ENCODE data around the gene SOD2. TPM values are rescaled to one million over a fixed set of nuclear protein-coding genes. Genes with fewer than 3 reads are reported as not detected.

Gene SOD2
- total RNA-seq, 2 donors from 2014 or later, result 64.3 to 88.8 TPM

DNA sequence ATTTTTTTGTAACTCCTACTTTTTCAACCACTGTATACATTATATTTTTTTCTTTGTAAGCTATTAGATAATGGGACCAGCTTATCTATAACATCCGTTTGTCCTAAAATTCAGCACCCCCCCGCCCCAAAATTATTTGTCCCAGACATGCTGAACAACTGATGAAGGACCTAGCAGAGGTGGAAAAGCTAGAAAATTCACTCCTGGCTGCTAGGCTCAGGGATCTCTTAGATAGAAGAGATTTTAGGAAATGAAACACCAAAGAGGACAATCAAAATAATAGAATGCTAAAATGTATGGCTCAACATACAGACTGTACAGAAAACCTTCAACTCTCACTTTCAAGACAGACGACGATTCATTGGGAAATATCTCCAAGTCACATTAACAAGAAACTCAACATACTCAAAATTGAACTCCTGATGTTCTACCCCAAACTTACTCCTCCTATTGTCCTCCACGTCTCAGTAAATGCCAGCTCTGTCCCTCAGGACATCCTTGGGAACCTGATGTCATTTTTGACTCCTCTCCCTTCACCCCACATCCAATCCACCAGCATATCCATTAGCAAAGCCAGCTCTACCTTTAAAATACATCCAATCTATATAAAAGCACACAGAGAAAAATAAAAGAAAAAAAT, 4.7 kb downstream of the SOD2 start:
- no peak overlapping the region for H3K9ac ChIP-seq (ENCODE audit: extremely low read depth, low read length, poor library complexity, severe bottlenecking)
- H3K27ac ChIP-seq (ENCODE audit: low read depth, low read length), result no peak overlapping the region
- WGBS, 2 experiments (ENCODE audit: insufficient coverage in 1 of 2, insufficient read length in 1 of 2), result 95 to 100% methylated on average over 3 to 5 of the region's 5 CpGs
- Mint-ChIP-seq H3K4me1 (peaks cover 12% of the 10 kb centered on the region), H3K27me3 (ENCODE audit: insufficient read depth) (no peaks in the 10 kb centered on the region), H3K9me3 (no peaks in the 10 kb centered on the region), H3K4me3 (no peak overlapping the region), H3K36me3 (ENCODE audit: low read depth) (peaks cover 44% of the 10 kb centered on the region), H3K27ac (no peak overlapping the region)
- peaks cover 47% of the 10 kb centered on the region for H3K36me3 ChIP-seq (ENCODE audit: control insufficient read depth, insufficient read depth, low read length)
- DNase-seq, result no peak
- H3K4me1 ChIP-seq (ENCODE audit: control insufficient read depth, insufficient read depth, low read length), result peaks cover 4% of the 10 kb centered on the region
- H3K27me3 ChIP-seq (ENCODE audit: control insufficient read depth, insufficient read depth, low read length, poor library complexity, severe bottlenecking), result no peaks in the 10 kb centered on the region
- H3K9me3 ChIP-seq (ENCODE audit: control insufficient read depth, low read length), result no peaks in the 10 kb centered on the region
- no peak overlapping the region for H3K4me3 ChIP-seq (ENCODE audit: low read length)
- no peak for TF ChIP-seq CTCF (conservative IDR thresholded peaks at IDR 0.05)

DNA sequence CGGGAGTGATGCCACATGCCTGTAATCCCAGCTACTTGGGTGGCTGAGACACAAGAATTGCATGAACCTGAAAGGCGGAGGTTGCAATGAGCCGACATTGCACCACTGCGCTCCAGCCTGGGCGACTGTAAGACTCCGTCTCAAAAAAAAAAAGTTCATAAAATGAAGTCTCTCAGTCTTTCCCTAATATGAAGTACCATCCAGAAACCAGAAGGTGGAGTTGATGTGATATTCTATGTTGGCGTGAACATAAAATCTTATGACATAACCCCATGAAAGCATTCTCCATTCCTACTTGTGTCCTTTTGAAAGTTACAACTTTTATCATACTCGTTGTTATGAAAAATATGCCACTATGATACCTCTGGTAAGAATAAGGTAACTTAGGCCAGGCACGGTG, 5.7 kb downstream of the SOD2 start:
- H3K9ac ChIP-seq (ENCODE audit: extremely low read depth, low read length, poor library complexity, severe bottlenecking), result no peak overlapping the region
- no peak overlapping the region for H3K27ac ChIP-seq (ENCODE audit: low read depth, low read length)
- Mint-ChIP-seq H3K4me3 (no peak overlapping the region), H3K9me3 (no peaks in the 10 kb centered on the region), H3K4me1 (peaks cover 12% of the 10 kb centered on the region), H3K27me3 (ENCODE audit: insufficient read depth) (no peaks in the 10 kb centered on the region), H3K36me3 (ENCODE audit: low read depth) (peaks cover 46% of the 10 kb centered on the region), H3K27ac (no peak overlapping the region)
- 91 to 100% methylated on average over 6 to 9 of the region's 9 CpGs for WGBS, 2 experiments (ENCODE audit: insufficient coverage in 1 of 2, insufficient read length in 1 of 2)
- DNase-seq, result no peak
- H3K27me3 ChIP-seq (ENCODE audit: control insufficient read depth, insufficient read depth, low read length, poor library complexity, severe bottlenecking), result no peaks in the 10 kb centered on the region
- no peaks in the 10 kb centered on the region for H3K9me3 ChIP-seq (ENCODE audit: control insufficient read depth, low read length)
- H3K36me3 ChIP-seq (ENCODE audit: control insufficient read depth, insufficient read depth, low read length), result peaks cover 54% of the 10 kb centered on the region
- TF ChIP-seq CTCF (conservative IDR thresholded peaks at IDR 0.05), result no peak
- H3K4me3 ChIP-seq (ENCODE audit: low read length), result no peak overlapping the region
- peaks cover 4% of the 10 kb centered on the region for H3K4me1 ChIP-seq (ENCODE audit: control insufficient read depth, insufficient read depth, low read length)

DNA sequence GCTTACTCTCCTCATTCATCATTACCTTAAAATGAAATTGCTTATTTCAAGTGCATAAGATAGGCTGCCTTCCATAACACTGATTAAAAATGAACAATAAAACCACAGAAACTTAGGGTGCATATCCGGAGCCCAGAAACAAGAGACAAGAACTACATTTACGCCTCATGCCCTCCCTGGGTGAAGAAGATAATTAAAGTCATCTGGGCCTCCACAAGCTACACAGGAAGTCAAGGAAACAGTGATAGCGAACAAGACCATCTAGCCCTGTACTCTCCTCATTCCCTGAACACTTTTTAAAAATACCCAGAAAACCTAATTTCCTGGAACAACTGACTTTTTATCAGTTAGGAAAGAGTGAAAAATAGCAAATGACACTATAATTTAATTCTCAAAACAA, 6.3 kb downstream of the SOD2 start:
- Mint-ChIP-seq H3K36me3 (ENCODE audit: low read depth) (peaks cover 50% of the 10 kb centered on the region), H3K4me1 (peaks cover 6% of the 10 kb centered on the region), H3K27ac (no peak overlapping the region), H3K9me3 (no peaks in the 10 kb centered on the region), H3K4me3 (no peak overlapping the region), H3K27me3 (ENCODE audit: insufficient read depth) (no peaks in the 10 kb centered on the region)
- Histone ChIP-seq H3K36me3 (ENCODE audit: control insufficient read depth, insufficient read depth, low read length) (peaks cover 61% of the 10 kb centered on the region), H3K9me3 (ENCODE audit: control insufficient read depth, low read length) (no peaks in the 10 kb centered on the region), H3K9ac (ENCODE audit: extremely low read depth, low read length, poor library complexity, severe bottlenecking) (no peak overlapping the region), H3K27ac (ENCODE audit: low read depth, low read length) (no peak overlapping the region), H3K27me3 (ENCODE audit: control insufficient read depth, insufficient read depth, low read length, poor library complexity, severe bottlenecking) (no peaks in the 10 kb centered on the region), H3K4me1 (ENCODE audit: control insufficient read depth, insufficient read depth, low read length) (peaks cover under 1% of the 10 kb centered on the region), H3K4me3 (ENCODE audit: low read length) (no peak overlapping the region)
- TF ChIP-seq CTCF (conservative IDR thresholded peaks at IDR 0.05), result no peak
- DNase-seq, result no peak
- 92 to 93% methylated on average over 3 of the region's 3 CpGs for WGBS, 2 experiments (ENCODE audit: insufficient coverage in 1 of 2, insufficient read length in 1 of 2)
